Upper lobe of left lung (tissue), 4 donors: Measurements from ENCODE around the gene SYT5.

Experiments used
- POLR2A ChIP-seq, 4 donors: fragments of 450-650 bp; IDR thresholded peaks; one replicate each; pipeline ENCODE4 v1.5.1; 2016 to 2017; ENCODE audit warnings: antibody characterized with exemption in 4 of 4, mild to moderate bottlenecking in 2 of 4
- TF ChIP-seq, protein P1 (sequence below), 6 experiments: fragments of 450-650 bp in 4 of 6; fragments of 200-600 bp in 2 of 6; sonication (generic) in 2 of 6; IDR thresholded peaks; one replicate each; pipeline ENCODE4 v1.5.1; 2016 to 2019; ENCODE audit warnings: antibody characterized with exemption in 6 of 6

DNA sequence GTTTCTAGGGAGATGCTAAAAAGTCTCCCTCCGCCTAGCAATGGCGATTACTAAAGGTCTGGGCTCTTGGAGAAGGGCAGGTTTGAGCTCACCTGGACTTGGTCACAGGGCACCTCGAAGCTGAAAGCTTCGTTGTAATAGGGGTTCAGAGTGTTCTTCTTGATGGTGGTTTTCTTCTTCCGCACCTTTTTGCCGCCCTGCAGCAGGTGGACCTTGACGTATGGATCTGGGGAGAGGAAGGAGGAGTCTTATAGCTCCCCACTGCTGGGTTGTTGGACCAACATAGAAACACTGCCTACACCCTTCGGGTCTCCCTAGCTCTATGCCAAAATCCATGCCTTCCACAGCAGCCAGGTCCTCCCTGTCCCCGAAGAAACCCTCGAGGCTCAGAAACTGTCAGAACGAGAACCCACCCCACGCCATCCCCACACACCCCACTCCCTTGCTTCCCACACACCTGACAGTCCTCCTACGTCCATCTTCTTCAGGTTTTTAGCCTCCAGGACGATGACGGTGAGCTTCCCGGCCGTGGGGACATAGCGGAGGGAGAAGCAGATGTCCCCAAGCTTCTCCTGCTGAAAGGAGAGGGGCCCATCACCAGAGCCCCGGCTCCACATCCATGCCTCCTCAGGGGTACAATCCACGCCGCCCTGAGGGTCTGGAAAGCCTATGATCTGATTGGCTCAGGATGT lies 5.5 kb downstream of the SYT5 start:
- no peak for TF ChIP-seq POLR2A (IDR thresholded peaks at IDR 0.05)
- TF ChIP-seq, protein P1, sequence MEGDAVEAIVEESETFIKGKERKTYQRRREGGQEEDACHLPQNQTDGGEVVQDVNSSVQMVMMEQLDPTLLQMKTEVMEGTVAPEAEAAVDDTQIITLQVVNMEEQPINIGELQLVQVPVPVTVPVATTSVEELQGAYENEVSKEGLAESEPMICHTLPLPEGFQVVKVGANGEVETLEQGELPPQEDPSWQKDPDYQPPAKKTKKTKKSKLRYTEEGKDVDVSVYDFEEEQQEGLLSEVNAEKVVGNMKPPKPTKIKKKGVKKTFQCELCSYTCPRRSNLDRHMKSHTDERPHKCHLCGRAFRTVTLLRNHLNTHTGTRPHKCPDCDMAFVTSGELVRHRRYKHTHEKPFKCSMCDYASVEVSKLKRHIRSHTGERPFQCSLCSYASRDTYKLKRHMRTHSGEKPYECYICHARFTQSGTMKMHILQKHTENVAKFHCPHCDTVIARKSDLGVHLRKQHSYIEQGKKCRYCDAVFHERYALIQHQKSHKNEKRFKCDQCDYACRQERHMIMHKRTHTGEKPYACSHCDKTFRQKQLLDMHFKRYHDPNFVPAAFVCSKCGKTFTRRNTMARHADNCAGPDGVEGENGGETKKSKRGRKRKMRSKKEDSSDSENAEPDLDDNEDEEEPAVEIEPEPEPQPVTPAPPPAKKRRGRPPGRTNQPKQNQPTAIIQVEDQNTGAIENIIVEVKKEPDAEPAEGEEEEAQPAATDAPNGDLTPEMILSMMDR (IDR thresholded peaks at IDR 0.05), result no peak
